ENCODE results near the gene ZNF511.

- TF ChIP-seq, protein P1, sequence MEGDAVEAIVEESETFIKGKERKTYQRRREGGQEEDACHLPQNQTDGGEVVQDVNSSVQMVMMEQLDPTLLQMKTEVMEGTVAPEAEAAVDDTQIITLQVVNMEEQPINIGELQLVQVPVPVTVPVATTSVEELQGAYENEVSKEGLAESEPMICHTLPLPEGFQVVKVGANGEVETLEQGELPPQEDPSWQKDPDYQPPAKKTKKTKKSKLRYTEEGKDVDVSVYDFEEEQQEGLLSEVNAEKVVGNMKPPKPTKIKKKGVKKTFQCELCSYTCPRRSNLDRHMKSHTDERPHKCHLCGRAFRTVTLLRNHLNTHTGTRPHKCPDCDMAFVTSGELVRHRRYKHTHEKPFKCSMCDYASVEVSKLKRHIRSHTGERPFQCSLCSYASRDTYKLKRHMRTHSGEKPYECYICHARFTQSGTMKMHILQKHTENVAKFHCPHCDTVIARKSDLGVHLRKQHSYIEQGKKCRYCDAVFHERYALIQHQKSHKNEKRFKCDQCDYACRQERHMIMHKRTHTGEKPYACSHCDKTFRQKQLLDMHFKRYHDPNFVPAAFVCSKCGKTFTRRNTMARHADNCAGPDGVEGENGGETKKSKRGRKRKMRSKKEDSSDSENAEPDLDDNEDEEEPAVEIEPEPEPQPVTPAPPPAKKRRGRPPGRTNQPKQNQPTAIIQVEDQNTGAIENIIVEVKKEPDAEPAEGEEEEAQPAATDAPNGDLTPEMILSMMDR (IDR thresholded peaks at IDR 0.05; ENCODE audit: insufficient read depth, low read depth, low read length), result no peak
- TF ChIP-seq EZH2 (IDR thresholded peaks at IDR 0.05; ENCODE audit: insufficient read depth, low read length), result no peak
Measured at GRCh38 chr10:133316266-133316665, 7.6 kb downstream of the ZNF511 start.
